Measurements from ENCODE around the gene LBP.
"Not testable (repeated sequence)": the region's sequence is repeated elsewhere in the genome, so short reads cannot be mapped to it uniquely, and the experiment has no call there.

Gene LBP, protein sequence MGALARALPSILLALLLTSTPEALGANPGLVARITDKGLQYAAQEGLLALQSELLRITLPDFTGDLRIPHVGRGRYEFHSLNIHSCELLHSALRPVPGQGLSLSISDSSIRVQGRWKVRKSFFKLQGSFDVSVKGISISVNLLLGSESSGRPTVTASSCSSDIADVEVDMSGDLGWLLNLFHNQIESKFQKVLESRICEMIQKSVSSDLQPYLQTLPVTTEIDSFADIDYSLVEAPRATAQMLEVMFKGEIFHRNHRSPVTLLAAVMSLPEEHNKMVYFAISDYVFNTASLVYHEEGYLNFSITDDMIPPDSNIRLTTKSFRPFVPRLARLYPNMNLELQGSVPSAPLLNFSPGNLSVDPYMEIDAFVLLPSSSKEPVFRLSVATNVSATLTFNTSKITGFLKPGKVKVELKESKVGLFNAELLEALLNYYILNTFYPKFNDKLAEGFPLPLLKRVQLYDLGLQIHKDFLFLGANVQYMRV

DNA sequence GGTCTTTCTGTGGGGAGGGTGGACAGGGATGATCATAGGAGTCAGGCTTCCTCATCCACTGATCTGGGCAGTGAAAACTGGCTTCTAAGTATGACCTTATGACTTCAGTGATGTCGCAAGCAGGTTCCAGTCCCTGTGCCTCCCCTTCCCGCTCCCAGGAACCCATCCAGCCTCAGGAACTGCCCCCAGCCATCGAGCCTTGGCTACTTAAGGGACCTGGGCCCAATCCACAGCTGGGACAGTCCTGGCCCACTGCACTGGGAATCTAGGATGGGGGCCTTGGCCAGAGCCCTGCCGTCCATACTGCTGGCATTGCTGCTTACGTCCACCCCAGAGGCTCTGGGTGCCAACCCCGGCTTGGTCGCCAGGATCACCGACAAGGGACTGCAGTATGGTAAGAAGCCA lies at the start of gene LBP:
Gene LBP, plus strand, starts transcription at position 236 of the 405 bp plus-strand sequence. Its CDS starts 35 bp downstream, at position 271.
- FAIRE-seq, result peak; percentile 59
- no peak for DNase-seq (ENCODE audit: insufficient read length, low spot score)

DNA sequence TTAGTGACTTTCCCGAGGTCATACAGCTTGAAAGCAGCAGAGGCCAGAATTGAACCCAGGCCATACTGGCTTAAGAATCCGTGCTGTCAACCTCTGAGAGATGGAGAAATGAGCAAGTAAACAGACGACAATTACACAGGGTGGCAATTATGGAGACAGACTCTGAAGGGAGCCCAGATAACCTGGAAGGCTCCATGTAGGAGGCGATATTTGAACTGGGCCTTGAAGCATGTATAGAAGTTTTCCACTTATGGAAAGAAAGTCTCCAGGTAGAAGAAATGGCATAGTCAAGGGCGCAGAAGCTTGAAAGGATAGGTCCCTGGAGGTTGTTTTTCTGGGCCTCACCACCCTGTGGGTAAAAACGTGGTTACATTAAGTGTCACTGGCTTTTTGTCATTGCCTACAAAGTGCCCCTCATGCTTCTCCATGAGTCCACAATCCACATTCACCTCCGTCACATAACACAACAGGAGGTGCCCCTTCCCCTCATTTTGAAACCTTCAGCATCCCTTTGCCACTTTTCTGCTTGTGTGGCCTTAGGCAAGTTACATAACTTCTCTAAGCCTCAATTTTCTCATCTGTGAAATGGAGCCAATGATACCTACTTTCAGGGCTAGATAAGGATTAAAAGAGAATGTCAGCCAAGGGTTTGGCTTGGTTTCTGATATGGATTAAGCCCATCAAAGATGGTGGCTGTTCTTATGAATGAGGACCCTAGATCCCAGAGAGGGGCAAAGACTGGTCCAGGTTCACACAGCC lies 48.2 kb upstream of the LBP start:
- no peak for DNase-seq (ENCODE audit: insufficient read length, low spot score)
- FAIRE-seq, result no peak

DNA sequence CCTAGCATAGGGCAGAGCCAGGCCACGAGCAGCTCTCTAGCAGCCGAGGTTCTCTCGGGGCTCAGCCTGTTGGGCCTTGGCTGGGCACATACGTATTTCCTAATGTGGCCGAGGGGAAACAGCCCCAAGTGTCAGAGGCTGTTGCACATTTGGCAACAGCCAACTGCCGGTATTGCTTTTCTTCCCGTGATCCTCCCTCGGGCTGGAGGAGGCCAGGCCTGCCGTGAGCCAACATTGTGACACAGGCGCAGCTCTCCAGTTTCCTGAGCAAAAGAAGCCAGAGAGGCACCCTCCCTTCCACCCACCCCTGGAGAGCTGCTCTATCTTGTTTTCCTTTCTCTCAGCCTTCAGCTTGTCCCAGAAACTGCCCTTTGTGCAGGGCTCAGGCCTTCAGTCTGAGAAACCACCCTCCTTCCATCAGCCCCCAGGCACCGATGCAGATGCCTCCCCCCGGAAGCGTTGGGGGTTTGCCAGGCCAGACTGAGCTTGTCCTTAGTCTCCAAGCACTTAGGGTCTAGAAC lies 47.5 kb upstream of the LBP start:
- no peak for DNase-seq (ENCODE audit: insufficient read length, low spot score)
- FAIRE-seq, result peak; percentile 78

DNA sequence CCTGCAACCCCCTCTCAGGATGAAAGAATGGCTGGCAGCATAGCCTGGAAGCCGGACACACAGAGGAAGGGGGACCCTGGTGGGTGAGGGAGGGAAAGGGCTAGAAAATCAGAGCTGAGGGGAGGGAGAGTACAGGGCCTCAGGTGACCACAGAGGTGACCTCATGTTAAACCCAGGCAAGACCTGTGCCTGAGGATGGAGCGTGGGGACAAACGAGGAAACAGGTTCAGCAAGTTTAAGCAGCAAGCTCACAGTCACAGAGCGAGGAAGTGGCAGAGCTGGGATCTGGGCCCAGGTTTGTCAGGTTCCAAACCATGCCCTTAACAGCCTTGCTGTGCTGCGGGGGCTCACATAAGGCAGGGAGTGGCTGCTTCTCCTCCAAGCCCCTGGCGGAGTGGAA lies 46.3 kb upstream of the LBP start:
- peak; percentile 51 for FAIRE-seq
- no peak for DNase-seq (ENCODE audit: insufficient read length, low spot score)

DNA sequence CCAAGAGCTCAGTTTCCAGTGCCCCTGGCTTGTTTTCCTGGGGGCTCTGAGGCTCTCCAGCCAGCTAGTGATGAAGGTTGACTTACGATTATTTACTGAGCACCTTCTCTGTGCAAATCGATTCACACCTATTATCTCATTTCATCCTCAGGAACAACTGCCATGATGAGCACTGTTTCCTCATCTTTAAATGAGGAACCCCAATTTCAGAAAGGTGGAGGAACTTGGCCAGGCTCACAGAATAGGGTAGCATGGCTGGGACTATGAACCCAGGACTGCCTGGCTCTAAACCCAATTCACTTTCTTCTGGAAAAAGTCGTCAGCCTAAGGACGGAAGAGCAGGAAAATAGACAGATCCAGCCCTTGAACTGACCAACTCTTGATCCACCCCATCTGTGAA lies 45.8 kb upstream of the LBP start:
- FAIRE-seq (peak; percentile 46), DNase-seq (ENCODE audit: insufficient read length, low spot score) (no peak)

DNA sequence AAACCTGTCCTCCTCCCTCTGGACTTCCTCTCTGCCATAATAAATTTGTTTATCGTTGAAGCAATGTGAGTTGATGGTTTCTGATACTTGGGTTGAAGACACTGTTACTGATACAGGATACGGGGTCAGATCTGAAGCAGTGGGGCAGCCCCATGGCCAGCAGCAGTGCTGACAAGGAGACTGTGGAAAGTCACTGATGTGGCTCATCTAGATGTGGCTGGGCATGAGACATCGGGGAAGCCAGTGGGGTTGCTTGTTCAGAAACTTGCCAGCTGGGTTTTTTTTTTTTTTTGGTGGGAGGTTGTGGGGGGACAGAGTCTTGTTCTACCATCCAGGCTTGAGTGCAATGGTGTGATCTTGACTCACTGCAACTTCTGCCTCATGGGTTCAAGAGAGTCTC lies 45.0 kb upstream of the LBP start:
- no peak for FAIRE-seq
- DNase-seq (ENCODE audit: insufficient read length, low spot score), result no peak

DNA sequence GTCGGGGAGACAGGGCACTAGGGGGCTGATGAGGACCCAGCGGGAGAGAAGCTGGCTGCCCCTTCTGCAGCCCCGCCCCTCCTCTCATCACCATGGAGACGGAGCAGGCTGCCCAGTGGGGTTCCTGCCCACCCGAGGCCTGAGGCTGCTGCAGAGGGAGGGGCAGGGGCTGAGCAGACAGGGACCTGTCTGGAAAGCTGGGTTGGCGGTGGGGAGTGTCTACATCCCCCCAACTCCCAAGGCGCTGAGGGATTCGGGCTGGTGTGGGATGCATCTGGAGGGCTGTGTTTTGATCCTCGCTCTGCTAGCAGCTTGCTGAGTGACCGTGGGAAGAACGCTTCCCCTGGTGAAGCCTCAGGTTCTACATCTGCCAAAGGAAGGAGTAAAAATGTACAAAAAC lies 43.5 kb upstream of the LBP start:
- no peak for DNase-seq (ENCODE audit: insufficient read length, low spot score)
- FAIRE-seq, result no peak

DNA sequence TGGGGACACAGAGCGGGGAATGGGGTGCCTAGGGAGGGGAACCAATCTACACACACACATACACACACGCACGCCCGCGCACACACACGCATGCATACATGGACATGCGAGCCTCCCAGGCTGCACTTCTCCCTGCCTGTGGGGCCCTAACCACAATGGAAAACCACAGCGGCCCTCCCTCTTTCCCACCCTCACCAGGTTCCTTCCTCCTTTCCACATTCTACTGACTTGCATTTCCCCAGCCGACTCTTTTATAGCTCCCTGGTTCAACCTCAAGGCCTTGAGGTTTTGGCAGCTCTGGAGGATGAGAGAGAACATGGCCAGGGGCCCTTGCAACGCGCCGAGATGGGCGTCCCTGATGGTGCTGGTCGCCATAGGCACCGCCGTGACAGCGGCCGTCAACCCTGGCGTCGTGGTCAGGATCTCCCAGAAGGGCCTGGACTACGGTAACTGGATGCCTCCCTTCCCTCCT lies 42.3 kb upstream of the LBP start, which contains the start of gene BPI:
Gene BPI, plus strand, starts transcription at position 249 of the 472 bp plus-strand sequence. Its CDS starts 68 bp downstream, at position 317.
- DNase-seq (ENCODE audit: insufficient read length, low spot score), result no peak
- peak; percentile 52 for FAIRE-seq

DNA sequence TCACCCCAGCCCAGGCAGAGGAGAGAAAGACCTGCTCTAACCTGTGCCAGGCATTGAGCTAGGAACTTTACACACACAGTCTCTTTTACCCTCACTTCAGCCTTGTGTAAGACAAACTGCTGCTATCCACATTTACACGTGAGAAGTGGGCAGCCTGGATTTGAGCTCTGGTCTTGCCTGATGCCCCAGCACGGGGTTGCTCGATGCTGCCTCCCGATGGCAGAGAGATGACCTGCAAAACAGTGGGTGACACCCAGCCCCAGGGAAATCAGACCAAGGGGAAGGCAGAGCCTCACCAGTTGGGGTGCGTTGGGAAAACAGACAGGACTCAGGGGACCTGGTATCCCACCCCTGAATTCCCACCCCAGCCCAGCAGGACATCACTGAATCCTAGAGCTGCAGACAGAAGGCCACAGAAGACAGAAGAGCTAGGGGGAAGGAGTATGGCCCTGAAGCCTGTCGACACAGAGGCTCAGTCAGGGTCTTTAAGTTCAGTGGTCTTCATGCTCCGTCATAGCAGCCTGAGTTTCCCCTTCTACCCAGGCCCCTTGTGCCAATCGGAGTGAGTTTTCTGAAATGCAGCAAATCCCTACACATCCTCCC lies 41.3 kb upstream of the LBP start:
- FAIRE-seq, result peak; percentile 96
- peak; percentile 69 for DNase-seq (ENCODE audit: insufficient read length, low spot score)

DNA sequence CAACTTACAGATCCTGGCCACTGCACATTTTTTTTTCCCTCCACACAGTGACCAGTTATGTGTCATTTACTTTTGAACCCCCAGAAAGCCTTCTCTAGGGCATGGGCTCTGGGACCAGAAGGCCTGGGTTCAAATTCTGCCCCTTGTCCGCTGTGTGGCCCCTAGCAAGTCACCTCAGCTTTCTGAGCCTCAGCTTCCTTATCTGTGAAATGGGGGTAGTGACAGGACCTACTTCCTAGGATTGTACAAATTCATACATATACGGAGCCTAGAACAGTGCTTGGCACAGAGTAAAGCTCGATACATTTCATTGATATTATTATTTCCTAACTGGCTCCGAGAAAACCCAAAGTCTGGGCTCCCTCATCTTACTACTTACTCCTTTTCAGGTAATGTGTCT lies 40.7 kb upstream of the LBP start:
- no peak for FAIRE-seq
- DNase-seq (ENCODE audit: insufficient read length, low spot score), result no peak

DNA sequence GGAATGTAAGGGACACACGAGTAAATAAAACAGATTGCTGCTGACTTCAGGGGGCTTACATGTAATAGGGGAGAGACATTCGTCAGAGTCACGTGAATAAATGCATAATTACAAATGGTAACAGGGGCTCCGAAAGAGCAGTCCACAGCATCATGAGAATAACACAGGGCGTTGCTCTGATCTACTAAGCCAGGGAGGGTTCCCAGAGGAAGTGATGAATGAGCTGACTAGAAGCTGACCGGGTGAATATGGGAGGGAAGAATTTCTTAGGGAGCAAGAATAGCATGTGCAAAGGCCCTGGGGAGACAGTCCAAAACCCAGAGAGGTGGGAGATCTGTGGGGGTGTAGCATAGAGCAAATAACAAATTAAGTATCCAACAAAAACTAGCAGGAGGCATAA lies 39.9 kb upstream of the LBP start:
- no peak for DNase-seq (ENCODE audit: insufficient read length, low spot score)
- peak; percentile 31 for FAIRE-seq

DNA sequence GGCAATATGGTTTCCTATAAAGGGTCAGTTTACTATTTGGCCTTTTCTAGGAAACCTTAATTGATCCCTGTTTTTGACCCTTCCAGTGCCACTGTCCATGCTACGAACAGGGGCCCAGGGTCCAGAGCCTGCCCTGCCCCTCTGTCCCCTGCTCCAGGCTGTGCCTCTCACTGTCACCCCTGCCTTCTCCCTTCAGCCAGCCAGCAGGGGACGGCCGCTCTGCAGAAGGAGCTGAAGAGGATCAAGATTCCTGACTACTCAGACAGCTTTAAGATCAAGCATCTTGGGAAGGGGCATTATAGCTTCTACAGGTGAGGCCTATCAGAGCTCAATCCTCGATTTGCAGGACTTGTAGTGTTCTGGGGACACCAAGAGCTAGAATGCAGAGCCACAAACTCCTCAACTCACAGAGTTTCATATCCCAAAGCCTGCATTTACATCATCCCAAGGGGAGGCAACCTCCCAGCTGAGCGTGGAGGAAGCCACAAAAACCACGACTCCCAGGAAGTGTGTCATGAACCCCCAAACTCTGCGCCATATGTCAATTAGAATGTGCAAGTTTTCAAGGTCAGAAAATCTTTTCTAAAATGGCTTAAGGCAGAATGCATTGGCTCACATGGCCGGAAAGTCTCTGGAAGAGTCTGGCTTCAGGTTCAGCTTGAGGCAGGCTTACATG lies 38.8 kb upstream of the LBP start:
- peak; percentile 51 for FAIRE-seq
- no peak for DNase-seq (ENCODE audit: insufficient read length, low spot score)

DNA sequence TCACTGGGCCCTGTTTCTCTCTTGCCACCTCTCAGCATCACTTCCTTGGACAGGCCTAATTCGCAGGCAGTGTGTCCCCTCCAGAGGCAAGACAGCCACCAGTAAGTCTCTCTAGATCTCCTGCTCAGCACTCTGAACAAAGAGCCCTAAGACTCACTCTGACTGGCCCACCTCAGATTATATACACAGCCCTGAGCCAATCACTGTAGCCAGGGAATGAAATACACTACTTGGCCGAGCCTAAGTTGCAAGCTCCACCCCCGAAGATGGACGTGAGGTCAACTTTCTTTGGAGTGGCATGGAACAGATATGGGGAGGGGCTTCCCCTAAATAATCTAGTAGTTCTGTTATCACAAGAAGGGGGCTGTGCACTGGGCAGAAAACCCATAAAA lies 38.2 kb upstream of the LBP start:
- no peak for FAIRE-seq

DNA sequence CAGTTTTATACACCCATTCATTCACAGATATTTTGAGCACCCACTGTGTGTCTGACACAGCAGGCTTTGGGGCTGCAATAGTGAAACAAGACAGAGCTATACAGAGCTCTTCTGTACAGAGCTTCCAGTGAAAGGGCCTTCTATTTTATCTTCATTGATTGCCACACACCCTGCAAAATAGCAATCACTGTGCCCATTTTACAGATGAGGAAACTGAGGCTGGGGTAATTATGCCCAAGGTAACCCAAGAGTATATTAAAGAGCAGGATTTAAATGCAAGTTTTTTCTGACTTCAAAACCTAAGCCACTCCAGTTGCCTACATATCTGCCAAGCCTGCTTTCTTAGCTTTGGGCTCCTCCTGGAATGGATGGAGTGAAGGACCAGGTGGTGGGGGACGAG lies 37.8 kb upstream of the LBP start:
- FAIRE-seq (no peak), DNase-seq (ENCODE audit: insufficient read length, low spot score) (no peak)

More for the DNA sequence above, 38.2 kb upstream of the LBP start:
- no peak for DNase-seq (ENCODE audit: insufficient read length, low spot score)

DNA sequence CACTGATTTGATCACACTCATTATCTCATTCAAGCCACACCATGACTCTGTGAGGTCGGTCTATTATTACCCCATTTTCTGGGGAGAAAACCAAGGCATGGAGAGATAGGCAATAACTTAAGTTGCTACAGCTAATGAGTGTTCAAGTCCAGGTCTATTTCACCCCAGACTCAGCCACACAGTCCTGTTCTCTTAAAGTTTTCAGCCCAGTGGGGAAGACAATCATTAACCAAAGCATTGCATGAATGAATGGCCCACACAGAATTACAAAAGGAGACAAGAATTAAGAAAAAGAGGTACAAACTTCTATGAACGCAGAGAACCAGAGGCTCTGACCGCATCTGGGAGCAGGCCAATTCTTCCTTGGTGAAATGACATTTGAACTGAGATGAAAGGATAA lies 35.2 kb upstream of the LBP start:
- peak; percentile 62 for FAIRE-seq

DNA sequence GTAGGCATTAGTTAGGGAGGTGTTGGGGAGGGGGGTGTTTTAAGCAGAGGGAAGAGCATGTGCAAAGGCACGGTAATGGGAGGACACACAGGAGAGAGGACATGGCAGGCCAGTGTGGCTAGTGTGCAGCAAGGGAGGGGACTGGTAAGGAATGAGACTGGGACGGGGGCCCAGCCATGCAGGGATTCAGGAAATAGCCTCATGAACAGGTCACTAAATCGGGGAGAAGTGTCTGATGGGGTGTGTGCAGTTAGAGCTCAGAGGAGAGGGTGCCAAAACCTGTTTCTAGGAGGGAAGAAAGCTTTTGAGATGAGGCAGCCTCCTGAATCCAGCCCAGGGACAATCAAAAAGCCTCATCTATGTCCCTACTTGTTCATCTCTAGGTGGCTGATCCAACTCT lies 34.8 kb upstream of the LBP start:
- DNase-seq (ENCODE audit: insufficient read length, low spot score), result no peak
- FAIRE-seq, result peak; percentile 51

More for the DNA sequence above, 35.2 kb upstream of the LBP start:
- DNase-seq (ENCODE audit: insufficient read length, low spot score), result no peak

DNA sequence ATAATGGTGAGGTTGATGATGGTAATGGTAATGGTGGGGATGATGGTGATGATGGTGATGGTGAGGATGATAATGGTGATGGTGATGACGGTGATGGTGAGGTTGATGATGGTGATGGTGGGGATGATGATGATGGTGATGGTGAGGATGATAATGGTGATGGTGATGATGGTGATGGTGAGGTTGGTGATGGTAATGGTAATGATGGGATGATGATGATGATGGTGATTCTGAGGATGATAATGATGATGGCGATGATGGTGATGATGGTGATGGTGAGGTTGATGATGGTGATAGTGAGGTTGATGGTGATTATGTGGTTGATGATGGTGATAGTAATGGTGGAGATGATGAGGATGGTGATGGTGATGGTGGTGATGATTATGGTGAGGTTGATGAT lies 32.6 kb upstream of the LBP start:
- FAIRE-seq (no peak), DNase-seq (ENCODE audit: insufficient read length, low spot score) (no peak)

DNA sequence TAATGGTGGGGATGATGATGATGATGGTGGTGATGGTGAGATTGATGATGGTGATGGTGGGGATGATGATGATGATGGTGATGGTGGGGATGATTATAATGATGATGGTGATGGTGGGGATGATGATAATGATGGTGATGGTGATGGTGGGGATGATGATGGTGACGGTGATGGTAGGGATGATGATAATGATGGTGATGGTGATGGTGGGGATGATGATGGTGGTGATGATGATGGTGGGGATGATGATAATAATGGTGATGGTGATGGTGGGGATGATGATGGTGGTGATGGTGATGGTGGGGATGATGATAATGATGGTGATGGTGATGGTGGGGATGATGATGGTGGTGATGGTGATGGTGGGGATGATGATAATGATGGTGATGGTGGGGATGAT lies 31.9 kb upstream of the LBP start:
- not testable (repeated sequence) for DNase-seq (ENCODE audit: insufficient read length, low spot score); FAIRE-seq

DNA sequence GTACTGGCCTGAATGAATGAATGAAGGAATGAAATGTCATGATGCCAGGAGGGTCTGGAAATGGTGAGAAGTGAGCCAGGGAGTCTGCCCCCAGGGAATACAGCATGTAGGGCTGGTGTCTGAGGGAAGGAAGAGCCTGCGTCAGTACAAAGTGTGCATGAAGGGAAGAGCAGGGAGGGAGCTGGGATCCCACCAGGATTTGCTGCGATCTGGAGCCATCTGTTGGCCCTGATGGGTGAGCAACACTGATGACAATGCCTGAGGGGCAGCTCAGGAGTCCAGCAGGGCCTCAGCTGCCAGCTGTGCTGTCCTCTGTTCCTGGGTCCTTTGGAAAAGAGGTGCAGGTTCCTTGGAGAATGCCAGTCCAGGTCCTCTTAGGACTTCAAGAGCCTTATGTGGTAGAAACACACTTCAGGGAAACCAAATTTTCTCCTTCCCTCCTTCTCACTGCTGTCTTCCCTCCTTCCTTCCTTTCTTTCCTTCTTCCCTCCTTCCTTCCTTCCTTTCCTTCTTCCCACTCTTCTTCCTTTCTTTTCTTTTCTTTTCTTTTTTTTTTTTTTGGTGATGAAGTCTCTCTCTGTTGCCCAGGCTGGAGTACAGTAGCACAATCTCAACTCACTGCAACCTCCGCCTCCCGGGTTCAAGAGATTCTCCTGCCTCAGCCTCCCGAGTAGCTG lies 30.9 kb upstream of the LBP start:
- FAIRE-seq, result no peak
- peak; percentile 72 for DNase-seq (ENCODE audit: insufficient read length, low spot score)

DNA sequence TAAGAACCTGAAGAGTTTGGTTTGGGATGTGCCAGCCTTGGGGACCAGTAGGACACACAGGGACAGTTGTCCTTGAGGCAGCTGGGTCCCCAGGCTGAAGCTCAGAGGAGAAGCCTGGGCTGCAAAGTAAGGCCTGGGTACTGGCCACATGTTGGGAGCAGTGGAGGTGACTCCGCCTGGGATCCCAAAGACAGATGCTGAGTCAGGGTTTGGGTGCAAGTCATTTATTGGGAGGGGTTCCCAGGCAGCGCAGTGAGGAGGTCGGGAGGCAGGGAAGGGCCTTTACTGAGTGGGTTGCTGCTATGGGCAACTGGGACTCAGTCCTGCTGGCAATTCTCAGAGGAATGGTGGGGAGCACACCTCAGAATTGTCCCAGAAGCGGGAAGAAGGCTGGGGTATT lies 29.9 kb upstream of the LBP start:
- FAIRE-seq (no peak), DNase-seq (ENCODE audit: insufficient read length, low spot score) (no peak)
